ENCODE measurements around the gene PPP1R10. TPM values are rescaled to one million over a fixed set of nuclear protein-coding genes. Genes with fewer than 3 reads are reported as not detected.
A peak's percentile ranks its signal among the peaks of the same experiment; 100 is the strongest.
"Not testable (repeated sequence)": the region's sequence is repeated elsewhere in the genome, so short reads cannot be mapped to it uniquely, and the experiment has no call there.

The PPP1R10 gene
- total and polyA plus RNA-seq, 9 donors = 34.7 to 106 (median 76.0) TPM

DNA sequence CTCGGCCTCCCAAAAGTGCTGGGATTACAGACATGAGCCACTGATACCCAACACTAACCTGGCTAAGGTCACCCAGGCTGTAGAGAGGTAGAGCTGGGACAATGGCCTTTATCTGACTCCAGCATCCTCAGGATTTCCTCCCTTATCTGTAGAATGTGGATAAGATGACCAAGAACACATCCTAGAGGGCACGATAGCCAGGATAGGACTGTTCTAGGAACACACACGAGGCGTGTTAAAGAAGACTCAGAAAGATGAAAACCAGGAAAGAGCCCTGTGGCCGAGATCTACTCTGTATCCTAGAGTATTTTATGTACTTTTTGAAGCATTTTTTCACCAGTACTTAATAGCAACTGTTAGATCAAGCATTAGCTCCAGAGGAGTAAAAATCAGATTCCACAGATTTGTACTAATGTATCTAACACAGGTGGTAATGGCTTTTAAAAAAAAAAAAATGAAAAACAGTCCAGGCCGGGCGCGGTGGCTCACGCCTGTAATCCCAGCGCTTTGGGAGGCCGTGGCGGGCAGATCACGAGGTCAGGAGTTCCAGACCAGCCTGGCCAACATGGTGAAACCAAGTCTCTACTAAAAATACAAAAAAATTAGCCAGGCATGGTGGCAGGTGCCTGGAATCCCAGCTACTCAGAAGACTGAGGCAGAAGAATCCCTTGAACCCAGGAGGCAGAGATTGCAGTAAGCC is 17.3 kb downstream of the PPP1R10 start:
- no peak for DNase-seq
- Histone ChIP-seq H3K4me1 (ENCODE audit: insufficient read depth) (no peaks in the 10 kb centered on the region), H3K27ac (no peak overlapping the region), H3K4me3 (no peak overlapping the region), H3K9me3 (no peaks in the 10 kb centered on the region), H3K27me3 (no peaks in the 10 kb centered on the region), H3K36me3 (no peaks in the 10 kb centered on the region)
- intact Hi-C loops (cut with DNase I) = no loop called here
- no peak for TF ChIP-seq POLR2A (IDR thresholded peaks at IDR 0.05)
- TF ChIP-seq, protein P1, sequence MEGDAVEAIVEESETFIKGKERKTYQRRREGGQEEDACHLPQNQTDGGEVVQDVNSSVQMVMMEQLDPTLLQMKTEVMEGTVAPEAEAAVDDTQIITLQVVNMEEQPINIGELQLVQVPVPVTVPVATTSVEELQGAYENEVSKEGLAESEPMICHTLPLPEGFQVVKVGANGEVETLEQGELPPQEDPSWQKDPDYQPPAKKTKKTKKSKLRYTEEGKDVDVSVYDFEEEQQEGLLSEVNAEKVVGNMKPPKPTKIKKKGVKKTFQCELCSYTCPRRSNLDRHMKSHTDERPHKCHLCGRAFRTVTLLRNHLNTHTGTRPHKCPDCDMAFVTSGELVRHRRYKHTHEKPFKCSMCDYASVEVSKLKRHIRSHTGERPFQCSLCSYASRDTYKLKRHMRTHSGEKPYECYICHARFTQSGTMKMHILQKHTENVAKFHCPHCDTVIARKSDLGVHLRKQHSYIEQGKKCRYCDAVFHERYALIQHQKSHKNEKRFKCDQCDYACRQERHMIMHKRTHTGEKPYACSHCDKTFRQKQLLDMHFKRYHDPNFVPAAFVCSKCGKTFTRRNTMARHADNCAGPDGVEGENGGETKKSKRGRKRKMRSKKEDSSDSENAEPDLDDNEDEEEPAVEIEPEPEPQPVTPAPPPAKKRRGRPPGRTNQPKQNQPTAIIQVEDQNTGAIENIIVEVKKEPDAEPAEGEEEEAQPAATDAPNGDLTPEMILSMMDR (IDR thresholded peaks at IDR 0.05) = no peak
- no peak for TF ChIP-seq EP300 (IDR thresholded peaks at IDR 0.05)
- 68 to 78% (median 70%) methylated on average over 13 of the region's 13 CpGs for WGBS, 3 donors

- H3K36me3 ChIP-seq = no peaks in the 10 kb centered on the region
- no peaks in the 10 kb centered on the region for H3K27me3 ChIP-seq
- H3K27ac ChIP-seq = no peak overlapping the region
- DNase-seq = no peak
- H3K4me1 ChIP-seq (ENCODE audit: insufficient read depth) = no peaks in the 10 kb centered on the region
- intact Hi-C loops (cut with DNase I) = no loop called here
- TF ChIP-seq POLR2A (IDR thresholded peaks at IDR 0.05) (no peak), EP300 (IDR thresholded peaks at IDR 0.05) (no peak)
- TF ChIP-seq, protein P1 (IDR thresholded peaks at IDR 0.05) = no peak
- H3K4me3 ChIP-seq = no peak overlapping the region
- H3K9me3 ChIP-seq = no peaks in the 10 kb centered on the region
- WGBS, 3 donors = 66 to 73% (median 69%) methylated on average over 12 of the region's 12 CpGs
These were observed 18.0 kb downstream of the PPP1R10 start for GRCh38 chr6:30598912-30599624.

- 72 to 76% (median 72%) methylated on average over 15 of the region's 15 CpGs for WGBS, 3 donors
- H3K36me3 ChIP-seq; H3K27me3 ChIP-seq; H3K4me1 ChIP-seq (ENCODE audit: insufficient read depth); H3K4me3 ChIP-seq; H3K9me3 ChIP-seq; intact Hi-C loops (cut with DNase I); H3K27ac ChIP-seq: not testable (repeated sequence)
- TF ChIP-seq, protein P1 (IDR thresholded peaks at IDR 0.05) = peak; percentile 40 to 69 (median 62)
- peak; percentile 48 to 82 (median 72) for DNase-seq
These were observed 19.5 kb downstream of the PPP1R10 start for GRCh38 chr6:30597315-30598144.

GRCh38 chr6:30592287-30592686 is 24.8 kb downstream of the PPP1R10 start:
- no peaks in the 10 kb centered on the region for H3K36me3 ChIP-seq
- no peak overlapping the region for H3K4me3 ChIP-seq
- H3K4me1 ChIP-seq (ENCODE audit: insufficient read depth) = no peaks in the 10 kb centered on the region
- no peak for DNase-seq
- H3K27me3 ChIP-seq = no peaks in the 10 kb centered on the region
- intact Hi-C loops (cut with DNase I) = no loop called here
- no peaks in the 10 kb centered on the region for H3K9me3 ChIP-seq
- TF ChIP-seq POLR2A (IDR thresholded peaks at IDR 0.05) (no peak), EP300 (IDR thresholded peaks at IDR 0.05) (no peak)
- TF ChIP-seq, protein P1 (IDR thresholded peaks at IDR 0.05) = no peak
- 93 to 100% (median 98%) methylated on average over 1 of the region's 1 CpG for WGBS, 3 donors
- H3K27ac ChIP-seq = no peak overlapping the region
